GM12892 (cell line): ENCODE measurements around the gene SPHK2.

Experiments
- POLR2A ChIP-seq: IDR thresholded peaks from 2 replicates; pipeline ENCODE4 v1.6.1; 2011; ENCODE audit warnings: low read depth, low read length, control low read depth
- POLR2AphosphoS5 ChIP-seq: IDR thresholded peaks from 2 replicates; pipeline ENCODE4 v1.6.1; 2011; ENCODE audit warnings: low read depth, low read length, control low read depth
- TAF1 ChIP-seq: IDR thresholded peaks from 2 replicates; pipeline ENCODE4 v1.6.1; 2011; ENCODE audit warnings: low read depth, mild to moderate bottlenecking, control low read depth, low read length, borderline replicate concordance

- TF ChIP-seq POLR2AphosphoS5, result no peak
- no peak for TF ChIP-seq POLR2A
- no peak for TF ChIP-seq TAF1
These were observed 46.5 kb downstream of the SPHK2 start for GRCh38 chr19:48665786-48666185.
